GM12878 (cell line): Measurements from ENCODE around the gene KTN1. TPM values are rescaled to one million over a fixed set of nuclear protein-coding genes. Genes with fewer than 3 reads are reported as not detected.

Experiments
- CBX5 ChIP-seq: sonication (generic); IDR thresholded peaks from 2 replicates; pipeline ENCODE4 v1.6.1; 2016; ENCODE audit warnings: low read depth, moderate library complexity, mild to moderate bottlenecking, inconsistent platforms
- E2F4 ChIP-seq: IDR thresholded peaks from 2 replicates; pipeline ENCODE4 v1.6.1; 2012; ENCODE audit warnings: low read depth, low read length, improper control_type of control experiment
- ESRRA ChIP-seq: IDR thresholded peaks from 2 replicates; pipeline ENCODE4 v1.6.1; 2012; ENCODE audit warnings: mild to moderate bottlenecking, low read length, improper control_type of control experiment
- IKZF2 ChIP-seq, 2 experiments: fragments of 450-650 bp; IDR thresholded peaks; 2 replicates each; pipeline ENCODE4 v1.6.1; 2017; ENCODE audit warnings: mild to moderate bottlenecking in 2 of 2, moderate library complexity in 2 of 2
- IRF4 ChIP-seq: IDR thresholded peaks from 2 replicates; pipeline ENCODE4 v1.6.1; 2011; ENCODE audit warnings: low read depth, low read length
- KLF5 ChIP-seq: fragments of 450-650 bp; IDR thresholded peaks from 2 replicates; pipeline ENCODE4 v1.6.1; 2014; ENCODE audit warnings: mild to moderate bottlenecking; ENCODE audit not compliant: partially characterized antibody
- PAX8 ChIP-seq: fragments of 450-650 bp; IDR thresholded peaks from 2 replicates; pipeline ENCODE4 v1.6.1; 2017; ENCODE audit warnings: mild to moderate bottlenecking, moderate library complexity
- RAD51 ChIP-seq: fragments of 450-650 bp; IDR thresholded peaks from 2 replicates; pipeline ENCODE4 v1.6.1; 2016; ENCODE audit warnings: moderate library complexity, mild to moderate bottlenecking, inconsistent platforms
- RCOR1 ChIP-seq: conservative IDR thresholded peaks from 2 replicates; pipeline ENCODE4 v1.6.1; 2012; ENCODE audit warnings: low read depth, low read length, improper control_type of control experiment
- TCF12 ChIP-seq: IDR thresholded peaks from 2 replicates; pipeline ENCODE4 v1.6.1; 2011; ENCODE audit warnings: low read depth, mild to moderate bottlenecking, low read length
- ZBTB4 ChIP-seq: fragments of 450-650 bp; formaldehyde crosslinking; IDR thresholded peaks from 2 replicates; pipeline ENCODE4 v1.4.0; 2022; ENCODE audit warnings: mild to moderate bottlenecking, moderate library complexity
- polyA plus RNA-seq, 11 experiments: library from polyadenylated mRNA; depleted of rRNA in 4 of 11; unstranded in 6 of 11; stranded (reverse) in 5 of 11; fragments of >200 nt; fragmentation: Nextera tagmentation in 4 of 11; fragmentation: Illumina TruSeq in 1 of 11; extraction: Ambion mirVana in 4 of 11; extraction: Trizol in 1 of 11; gene quantifications; 1 replicate in 1 of 11; 2 replicates in 10 of 11; pipeline versions ENCODE4 v1.2.1 to v1.2.3, GENCODE V29; 2011 to 2016; ENCODE audit warnings: inconsistent platforms in 2 of 11, missing spikeins in 2 of 11, low read depth in 1 of 11
- total RNA-seq, 4 experiments: library from RNA; depleted of rRNA in 3 of 4; stranded (reverse); fragments of >200 nt in 3 of 4; fragmentation: Illumina TruSeq in 1 of 4; extraction: Trizol in 1 of 4; gene quantifications; 2 replicates each; pipeline versions ENCODE4 v1.2.1 to v1.2.3, GENCODE V29; 2013 to 2021
- TF ChIP-seq, protein P1 (sequence below): fragments of 450-650 bp; IDR thresholded peaks from 2 replicates; pipeline ENCODE4 v1.6.1; 2017; ENCODE audit warnings: antibody characterized with exemption, mild to moderate bottlenecking, moderate library complexity
- TF ChIP-seq, protein P2 (sequence below): fragments of 450-650 bp; formaldehyde crosslinking; IDR thresholded peaks from 2 replicates; pipeline ENCODE4 v1.4.0; 2020; ENCODE audit warnings: mild to moderate bottlenecking, moderate library complexity

Gene KTN1
- total and polyA plus RNA-seq, 10 of the 15 experiments (the other 5 are each of a cell fraction or from before 2014, with no cell fraction given), result 50.6 to 154 (median 84.2) TPM

- TF ChIP-seq ZBTB4 (CRISPR knock-in tag), result no peak
- TF ChIP-seq CBX5, result no peak
- TF ChIP-seq, protein P1, sequence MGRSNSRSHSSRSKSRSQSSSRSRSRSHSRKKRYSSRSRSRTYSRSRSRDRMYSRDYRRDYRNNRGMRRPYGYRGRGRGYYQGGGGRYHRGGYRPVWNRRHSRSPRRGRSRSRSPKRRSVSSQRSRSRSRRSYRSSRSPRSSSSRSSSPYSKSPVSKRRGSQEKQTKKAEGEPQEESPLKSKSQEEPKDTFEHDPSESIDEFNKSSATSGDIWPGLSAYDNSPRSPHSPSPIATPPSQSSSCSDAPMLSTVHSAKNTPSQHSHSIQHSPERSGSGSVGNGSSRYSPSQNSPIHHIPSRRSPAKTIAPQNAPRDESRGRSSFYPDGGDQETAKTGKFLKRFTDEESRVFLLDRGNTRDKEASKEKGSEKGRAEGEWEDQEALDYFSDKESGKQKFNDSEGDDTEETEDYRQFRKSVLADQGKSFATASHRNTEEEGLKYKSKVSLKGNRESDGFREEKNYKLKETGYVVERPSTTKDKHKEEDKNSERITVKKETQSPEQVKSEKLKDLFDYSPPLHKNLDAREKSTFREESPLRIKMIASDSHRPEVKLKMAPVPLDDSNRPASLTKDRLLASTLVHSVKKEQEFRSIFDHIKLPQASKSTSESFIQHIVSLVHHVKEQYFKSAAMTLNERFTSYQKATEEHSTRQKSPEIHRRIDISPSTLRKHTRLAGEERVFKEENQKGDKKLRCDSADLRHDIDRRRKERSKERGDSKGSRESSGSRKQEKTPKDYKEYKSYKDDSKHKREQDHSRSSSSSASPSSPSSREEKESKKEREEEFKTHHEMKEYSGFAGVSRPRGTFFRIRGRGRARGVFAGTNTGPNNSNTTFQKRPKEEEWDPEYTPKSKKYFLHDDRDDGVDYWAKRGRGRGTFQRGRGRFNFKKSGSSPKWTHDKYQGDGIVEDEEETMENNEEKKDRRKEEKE, result no peak
- TF ChIP-seq KLF5, result no peak
- TF ChIP-seq TCF12, result no peak
- TF ChIP-seq IKZF2 (IDR thresholded peaks at IDR 0.05), result peak; percentile 21 to 55; a peak in 1 of 4 replicates
- no peak for TF ChIP-seq PAX8
- TF ChIP-seq E2F4, result no peak
- TF ChIP-seq RCOR1, result no peak
- no peak for TF ChIP-seq RAD51
- no peak for TF ChIP-seq ESRRA
- no peak for TF ChIP-seq IRF4
- TF ChIP-seq, protein P2, sequence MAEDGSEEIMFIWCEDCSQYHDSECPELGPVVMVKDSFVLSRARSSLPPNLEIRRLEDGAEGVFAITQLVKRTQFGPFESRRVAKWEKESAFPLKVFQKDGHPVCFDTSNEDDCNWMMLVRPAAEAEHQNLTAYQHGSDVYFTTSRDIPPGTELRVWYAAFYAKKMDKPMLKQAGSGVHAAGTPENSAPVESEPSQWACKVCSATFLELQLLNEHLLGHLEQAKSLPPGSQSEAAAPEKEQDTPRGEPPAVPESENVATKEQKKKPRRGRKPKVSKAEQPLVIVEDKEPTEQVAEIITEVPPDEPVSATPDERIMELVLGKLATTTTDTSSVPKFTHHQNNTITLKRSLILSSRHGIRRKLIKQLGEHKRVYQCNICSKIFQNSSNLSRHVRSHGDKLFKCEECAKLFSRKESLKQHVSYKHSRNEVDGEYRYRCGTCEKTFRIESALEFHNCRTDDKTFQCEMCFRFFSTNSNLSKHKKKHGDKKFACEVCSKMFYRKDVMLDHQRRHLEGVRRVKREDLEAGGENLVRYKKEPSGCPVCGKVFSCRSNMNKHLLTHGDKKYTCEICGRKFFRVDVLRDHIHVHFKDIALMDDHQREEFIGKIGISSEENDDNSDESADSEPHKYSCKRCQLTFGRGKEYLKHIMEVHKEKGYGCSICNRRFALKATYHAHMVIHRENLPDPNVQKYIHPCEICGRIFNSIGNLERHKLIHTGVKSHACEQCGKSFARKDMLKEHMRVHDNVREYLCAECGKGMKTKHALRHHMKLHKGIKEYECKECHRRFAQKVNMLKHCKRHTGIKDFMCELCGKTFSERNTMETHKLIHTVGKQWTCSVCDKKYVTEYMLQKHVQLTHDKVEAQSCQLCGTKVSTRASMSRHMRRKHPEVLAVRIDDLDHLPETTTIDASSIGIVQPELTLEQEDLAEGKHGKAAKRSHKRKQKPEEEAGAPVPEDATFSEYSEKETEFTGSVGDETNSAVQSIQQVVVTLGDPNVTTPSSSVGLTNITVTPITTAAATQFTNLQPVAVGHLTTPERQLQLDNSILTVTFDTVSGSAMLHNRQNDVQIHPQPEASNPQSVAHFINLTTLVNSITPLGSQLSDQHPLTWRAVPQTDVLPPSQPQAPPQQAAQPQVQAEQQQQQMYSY (CRISPR knock-in tag), result no peak
Measured at GRCh38 chr14:55665067-55665675, 85.2 kb downstream of the KTN1 start (continued).
